ENCODE results near the gene PFKP.

DNA sequence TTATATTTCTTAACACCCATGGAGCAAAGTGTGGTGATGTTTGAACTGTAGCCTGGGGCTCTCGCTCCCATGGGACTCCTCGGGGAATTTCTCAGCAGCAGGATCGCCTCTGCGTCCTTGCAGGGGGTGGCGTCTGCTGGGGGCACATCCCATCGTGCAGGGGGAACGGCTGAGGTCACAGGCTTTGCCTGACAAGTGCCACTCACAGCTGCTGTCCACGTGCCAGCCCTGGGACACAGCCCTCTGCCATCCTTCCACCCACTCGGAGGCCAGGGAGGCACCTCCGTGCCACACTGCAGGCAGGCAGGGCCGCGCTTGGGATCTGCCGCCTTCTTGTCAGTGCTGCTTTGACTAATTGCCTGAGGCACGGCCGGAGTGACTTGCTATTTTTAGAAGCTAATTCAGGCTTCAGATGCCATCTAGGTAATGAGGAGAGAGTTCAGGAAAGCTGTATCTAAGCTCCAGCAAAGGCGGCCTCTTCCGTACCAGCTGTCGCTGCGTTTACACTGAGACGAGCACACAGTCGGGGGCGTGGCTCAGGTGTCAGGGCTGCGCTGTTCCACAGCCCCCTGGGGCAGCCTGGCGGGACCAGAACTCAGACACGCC, 59.5 kb downstream of the PFKP start:
- TF ChIP-seq, protein P1, sequence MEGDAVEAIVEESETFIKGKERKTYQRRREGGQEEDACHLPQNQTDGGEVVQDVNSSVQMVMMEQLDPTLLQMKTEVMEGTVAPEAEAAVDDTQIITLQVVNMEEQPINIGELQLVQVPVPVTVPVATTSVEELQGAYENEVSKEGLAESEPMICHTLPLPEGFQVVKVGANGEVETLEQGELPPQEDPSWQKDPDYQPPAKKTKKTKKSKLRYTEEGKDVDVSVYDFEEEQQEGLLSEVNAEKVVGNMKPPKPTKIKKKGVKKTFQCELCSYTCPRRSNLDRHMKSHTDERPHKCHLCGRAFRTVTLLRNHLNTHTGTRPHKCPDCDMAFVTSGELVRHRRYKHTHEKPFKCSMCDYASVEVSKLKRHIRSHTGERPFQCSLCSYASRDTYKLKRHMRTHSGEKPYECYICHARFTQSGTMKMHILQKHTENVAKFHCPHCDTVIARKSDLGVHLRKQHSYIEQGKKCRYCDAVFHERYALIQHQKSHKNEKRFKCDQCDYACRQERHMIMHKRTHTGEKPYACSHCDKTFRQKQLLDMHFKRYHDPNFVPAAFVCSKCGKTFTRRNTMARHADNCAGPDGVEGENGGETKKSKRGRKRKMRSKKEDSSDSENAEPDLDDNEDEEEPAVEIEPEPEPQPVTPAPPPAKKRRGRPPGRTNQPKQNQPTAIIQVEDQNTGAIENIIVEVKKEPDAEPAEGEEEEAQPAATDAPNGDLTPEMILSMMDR (IDR thresholded peaks at IDR 0.05), result no peak
- TF ChIP-seq EP300 (IDR thresholded peaks at IDR 0.05) (no peak), POLR2A (IDR thresholded peaks at IDR 0.05; ENCODE audit: low read length) (no peak), BHLHE40 (IDR thresholded peaks at IDR 0.05; ENCODE audit: low read depth, low read length) (no peak), MAZ (IDR thresholded peaks at IDR 0.05; ENCODE audit: borderline replicate concordance, low read depth, low read length) (no peak), KDM1A (IDR thresholded peaks at IDR 0.05; ENCODE audit: low read depth) (no peak), CHD4 (IDR thresholded peaks at IDR 0.05; ENCODE audit: borderline replicate concordance) (no peak), USF2 (IDR thresholded peaks at IDR 0.05) (no peak), SMC3 (IDR thresholded peaks at IDR 0.05) (no peak), REST (IDR thresholded peaks at IDR 0.05) (no peak), HMGXB4 (CRISPR knock-in tag; IDR thresholded peaks at IDR 0.05; ENCODE audit: borderline replicate concordance) (no peak), ZFP36 (IDR thresholded peaks at IDR 0.05; ENCODE audit: borderline replicate concordance, partially characterized antibody) (no peak), CHD2 (IDR thresholded peaks at IDR 0.05; ENCODE audit: low read length, partially characterized antibody) (no peak), RAD21 (conservative IDR thresholded peaks at IDR 0.05 in 1 of 2, IDR thresholded peaks at IDR 0.05 in 1 of 2) (no peak)

Measured in A549 (cell line).